Adrenal gland (tissue), 5 donors: ENCODE results near the gene TMEM213.

ENCODE experiments used
- POLR2A ChIP-seq, 2 donors: fragments of 450-650 bp; IDR thresholded peaks; one replicate each; pipeline ENCODE4 v1.6.1; 2017; ENCODE audit warnings: antibody characterized with exemption in 2 of 2, mild to moderate bottlenecking in 2 of 2, moderate library complexity in 1 of 2
- TF ChIP-seq, protein P1 (sequence below), 6 experiments: fragments of 450-650 bp in 4 of 6; fragments of 200-600 bp in 2 of 6; sonication (generic) in 1 of 6; IDR thresholded peaks; 1 replicate in 5 of 6; 2 replicates in 1 of 6; pipeline versions ENCODE4 v1.5.1 to v1.8.0; 2016 to 2021; ENCODE audit warnings: antibody characterized with exemption in 6 of 6, mild to moderate bottlenecking in 2 of 6, moderate library complexity in 1 of 6
- donor health status: DM: no; HTN: no; CAD: no.

DNA sequence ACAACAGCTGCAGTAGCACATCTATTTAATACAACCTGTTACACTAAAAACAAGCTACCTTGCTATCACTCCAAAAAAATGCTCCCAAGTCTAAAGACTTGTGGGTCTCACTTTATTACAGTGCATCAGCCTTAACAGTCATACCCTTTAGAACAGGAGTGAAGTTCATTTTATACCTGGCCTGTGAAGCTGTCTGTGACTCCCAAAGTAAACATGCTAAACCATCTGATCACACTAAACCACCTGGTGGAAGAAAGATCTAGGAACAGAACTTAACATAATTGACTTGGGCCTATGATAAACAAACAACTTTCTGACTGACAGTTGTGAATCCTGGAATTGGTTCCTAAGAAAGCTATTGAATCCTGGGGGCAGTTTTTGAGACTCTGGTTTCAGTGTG, 81.1 kb downstream of the TMEM213 start:
- TF ChIP-seq POLR2A (IDR thresholded peaks at IDR 0.05), result no peak
- TF ChIP-seq, protein P1, sequence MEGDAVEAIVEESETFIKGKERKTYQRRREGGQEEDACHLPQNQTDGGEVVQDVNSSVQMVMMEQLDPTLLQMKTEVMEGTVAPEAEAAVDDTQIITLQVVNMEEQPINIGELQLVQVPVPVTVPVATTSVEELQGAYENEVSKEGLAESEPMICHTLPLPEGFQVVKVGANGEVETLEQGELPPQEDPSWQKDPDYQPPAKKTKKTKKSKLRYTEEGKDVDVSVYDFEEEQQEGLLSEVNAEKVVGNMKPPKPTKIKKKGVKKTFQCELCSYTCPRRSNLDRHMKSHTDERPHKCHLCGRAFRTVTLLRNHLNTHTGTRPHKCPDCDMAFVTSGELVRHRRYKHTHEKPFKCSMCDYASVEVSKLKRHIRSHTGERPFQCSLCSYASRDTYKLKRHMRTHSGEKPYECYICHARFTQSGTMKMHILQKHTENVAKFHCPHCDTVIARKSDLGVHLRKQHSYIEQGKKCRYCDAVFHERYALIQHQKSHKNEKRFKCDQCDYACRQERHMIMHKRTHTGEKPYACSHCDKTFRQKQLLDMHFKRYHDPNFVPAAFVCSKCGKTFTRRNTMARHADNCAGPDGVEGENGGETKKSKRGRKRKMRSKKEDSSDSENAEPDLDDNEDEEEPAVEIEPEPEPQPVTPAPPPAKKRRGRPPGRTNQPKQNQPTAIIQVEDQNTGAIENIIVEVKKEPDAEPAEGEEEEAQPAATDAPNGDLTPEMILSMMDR (IDR thresholded peaks at IDR 0.05), result no peak
